GM10266 (cell line): Measurements from ENCODE around the gene ST6GAL1.
"Not testable (repeated sequence)": the region's sequence is repeated elsewhere in the genome, so short reads cannot be mapped to it uniquely, and the experiment has no call there.

Experiments used
- DNase-seq: peaks from one replicate; pipeline ENCODE4 v3.0.0; 2012; ENCODE audit errors: extremely low spot score
- CTCF ChIP-seq: IDR thresholded peaks from 2 replicates; pipeline ENCODE4 v1.5.1; 2012; ENCODE audit warnings: mild to moderate bottlenecking, low read depth; ENCODE audit not compliant: control insufficient read depth, insufficient read depth; ENCODE audit errors: missing control alignments

Gene ST6GAL1

DNA sequence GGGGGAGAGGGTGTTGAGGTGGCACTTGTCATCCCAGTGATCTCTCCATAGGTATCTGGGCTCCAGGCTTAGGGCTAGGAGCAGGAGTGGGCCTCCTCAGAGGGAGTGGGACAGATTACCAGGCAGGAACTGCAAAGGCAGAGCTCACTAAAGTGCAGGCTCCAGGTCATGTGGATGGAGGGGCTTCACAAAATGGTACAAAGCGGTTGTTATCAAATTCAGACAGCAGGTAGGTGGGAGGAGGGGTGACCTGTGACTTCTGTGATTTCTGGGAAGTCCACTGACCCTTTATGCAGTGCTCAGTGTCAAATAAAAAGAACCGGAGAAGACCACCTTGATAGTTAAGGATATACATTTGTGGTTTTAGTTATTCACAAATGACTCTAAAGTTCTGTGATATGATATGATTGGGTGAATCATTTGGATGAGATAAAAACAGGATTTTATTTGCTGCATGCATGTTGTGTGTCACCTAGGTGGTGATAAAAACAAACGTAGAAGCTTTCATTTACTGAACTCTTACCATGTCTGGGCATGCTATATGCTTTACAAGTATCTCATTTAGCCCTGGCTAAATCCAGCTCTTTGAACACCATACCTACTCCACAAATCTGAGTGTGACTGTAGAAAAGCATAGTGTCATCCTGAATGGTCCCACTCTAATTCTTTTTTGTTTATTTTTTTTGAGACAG lies 20.2 kb downstream of the ST6GAL1 start:
- no peak for DNase-seq
- TF ChIP-seq CTCF, result no peak

DNA sequence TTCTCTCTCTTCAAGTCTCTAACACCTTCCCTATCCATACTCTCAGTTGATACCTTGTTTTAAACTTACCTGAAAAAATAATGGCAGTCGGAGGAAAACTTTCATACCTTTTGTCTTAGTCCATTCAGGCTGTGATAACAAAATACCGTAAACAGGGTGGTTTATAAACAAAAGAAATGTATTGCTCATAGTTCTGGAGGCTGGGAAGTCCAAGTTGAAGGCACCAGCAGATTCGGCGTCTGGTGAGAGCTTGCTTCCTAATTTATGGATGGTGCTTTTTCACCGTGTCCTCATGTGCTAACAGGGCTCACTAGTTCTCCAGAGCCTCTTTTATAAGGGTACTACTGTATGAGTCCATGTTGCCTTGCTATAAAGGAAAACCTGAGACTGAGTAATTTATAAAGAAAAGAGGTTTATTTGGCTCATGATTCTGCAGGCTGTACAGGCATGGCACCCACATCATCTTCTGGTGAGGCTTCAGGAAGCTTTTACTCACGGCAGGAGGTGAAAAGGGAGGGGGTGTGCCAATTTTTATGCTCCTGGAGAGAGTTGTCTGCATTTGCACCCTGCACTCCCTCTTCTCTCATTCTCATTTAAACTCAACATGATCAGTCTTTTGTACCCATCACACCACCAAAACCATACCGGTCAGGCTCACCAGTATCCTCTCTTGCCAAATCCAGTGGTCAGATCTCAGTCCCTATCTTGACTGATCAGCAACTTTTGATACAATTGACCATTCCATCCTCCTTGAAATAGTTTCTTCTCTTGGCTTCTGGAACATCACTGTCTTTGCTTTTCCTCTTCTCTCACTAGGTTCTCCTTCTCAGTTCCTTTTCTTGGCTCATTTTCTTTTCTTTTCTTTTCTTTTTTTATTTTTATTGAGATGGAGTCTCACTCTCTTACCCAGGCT lies 21.6 kb downstream of the ST6GAL1 start:
- no peak for TF ChIP-seq CTCF
- DNase-seq, result no peak

DNA sequence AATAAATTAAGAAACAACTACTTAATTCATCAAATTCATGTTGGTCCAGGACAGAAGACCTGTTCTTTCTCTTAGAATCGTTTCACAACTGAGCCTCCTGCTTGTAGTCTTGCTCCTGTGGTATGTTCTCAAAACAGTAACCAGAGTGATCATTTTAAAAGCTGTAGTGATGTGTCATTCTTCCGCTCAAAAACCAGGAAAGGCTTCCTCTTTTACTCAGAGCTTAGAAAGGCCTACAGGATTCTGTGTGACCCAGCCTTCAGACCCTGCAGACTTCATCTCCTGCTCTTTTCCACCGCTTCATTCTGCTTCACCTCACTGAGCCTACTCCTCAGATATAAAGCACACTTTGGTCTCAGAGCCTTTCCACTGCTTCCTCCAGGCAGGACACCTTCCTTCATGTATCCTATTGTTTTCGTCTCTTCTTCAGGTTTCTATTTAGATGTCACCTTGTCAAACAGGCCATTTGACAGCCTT lies 22.7 kb downstream of the ST6GAL1 start:
- DNase-seq, result no peak
- TF ChIP-seq CTCF, result no peak

- DNase-seq, result not testable (repeated sequence)
These were observed 23.8 kb downstream of the ST6GAL1 start for GRCh38 chr3:186953992-186954699.

- no peak for TF ChIP-seq CTCF
- no peak for DNase-seq
These were observed 25.8 kb downstream of the ST6GAL1 start for GRCh38 chr3:186955898-186956696.

GRCh38 chr3:186959029-186959624 lies 28.8 kb downstream of the ST6GAL1 start:
- TF ChIP-seq CTCF, result no peak
- no peak for DNase-seq
